ENCODE measurements around the gene PLCH1.

- no peak for TF ChIP-seq CTCF (IDR thresholded peaks at IDR 0.05)
- no peak for TF ChIP-seq POLR2A (IDR thresholded peaks at IDR 0.05)
Measured at GRCh38 chr3:155617346-155617925, 127.4 kb downstream of the PLCH1 start.

Data from adrenal gland (tissue), 5 donors.